Measurements from ENCODE around the gene CFAP161.
"Not testable (repeated sequence)": the region's sequence is repeated elsewhere in the genome, so short reads cannot be mapped to it uniquely, and the experiment has no call there.

The CFAP161 gene

GRCh38 chr15:81157939-81158223, 23.8 kb downstream of the CFAP161 start:
- no peak for DNase-seq

DNA sequence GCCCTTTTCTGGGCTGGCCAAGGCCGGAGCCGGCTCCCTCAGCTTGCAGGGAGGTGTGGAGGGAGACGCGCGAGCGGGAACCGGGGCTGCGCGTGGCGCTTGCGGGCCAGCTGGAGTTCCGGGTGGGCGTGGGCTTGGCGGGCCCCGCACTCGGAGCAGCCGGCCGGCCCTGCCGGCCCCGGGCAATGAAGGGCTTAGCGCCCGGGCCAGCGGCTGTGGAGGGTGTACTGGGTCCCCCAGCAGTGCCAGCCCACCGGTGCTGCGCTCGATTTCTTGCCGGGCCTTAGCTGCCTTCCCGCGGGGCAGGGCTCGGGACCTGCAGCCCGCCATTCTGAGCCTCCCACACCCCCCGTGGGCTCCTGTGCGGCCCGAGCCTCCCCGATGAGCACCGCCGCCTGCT, 24.5 kb downstream of the CFAP161 start:
- DNase-seq: not testable (repeated sequence)

GRCh38 chr15:81160312-81161159, 26.5 kb downstream of the CFAP161 start:
- no peak for DNase-seq

GRCh38 chr15:81161160-81161673, 27.1 kb downstream of the CFAP161 start:
- DNase-seq: peak in 2 of 4 experiments; percentile 15 to 36

DNA sequence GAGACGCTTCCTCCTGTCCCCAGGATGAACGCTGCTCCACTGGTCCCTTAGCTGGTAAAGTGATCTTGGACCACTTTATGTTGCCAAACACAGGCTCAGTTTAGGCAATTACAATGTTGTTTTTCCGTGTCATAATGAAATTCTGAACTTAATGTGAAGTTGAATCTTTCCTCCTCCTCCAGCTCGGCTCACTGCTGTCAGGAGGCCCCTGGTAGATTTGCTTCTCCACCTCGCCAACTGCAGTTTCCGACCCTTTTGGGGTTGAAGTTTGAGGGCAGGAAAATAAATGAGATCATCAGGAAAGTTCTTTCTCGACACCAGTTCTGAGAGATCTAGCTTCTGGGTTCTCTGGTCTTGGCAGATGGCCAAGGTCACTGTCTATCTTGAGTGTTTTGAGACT, 27.8 kb downstream of the CFAP161 start:
- DNase-seq: no peak

DNA sequence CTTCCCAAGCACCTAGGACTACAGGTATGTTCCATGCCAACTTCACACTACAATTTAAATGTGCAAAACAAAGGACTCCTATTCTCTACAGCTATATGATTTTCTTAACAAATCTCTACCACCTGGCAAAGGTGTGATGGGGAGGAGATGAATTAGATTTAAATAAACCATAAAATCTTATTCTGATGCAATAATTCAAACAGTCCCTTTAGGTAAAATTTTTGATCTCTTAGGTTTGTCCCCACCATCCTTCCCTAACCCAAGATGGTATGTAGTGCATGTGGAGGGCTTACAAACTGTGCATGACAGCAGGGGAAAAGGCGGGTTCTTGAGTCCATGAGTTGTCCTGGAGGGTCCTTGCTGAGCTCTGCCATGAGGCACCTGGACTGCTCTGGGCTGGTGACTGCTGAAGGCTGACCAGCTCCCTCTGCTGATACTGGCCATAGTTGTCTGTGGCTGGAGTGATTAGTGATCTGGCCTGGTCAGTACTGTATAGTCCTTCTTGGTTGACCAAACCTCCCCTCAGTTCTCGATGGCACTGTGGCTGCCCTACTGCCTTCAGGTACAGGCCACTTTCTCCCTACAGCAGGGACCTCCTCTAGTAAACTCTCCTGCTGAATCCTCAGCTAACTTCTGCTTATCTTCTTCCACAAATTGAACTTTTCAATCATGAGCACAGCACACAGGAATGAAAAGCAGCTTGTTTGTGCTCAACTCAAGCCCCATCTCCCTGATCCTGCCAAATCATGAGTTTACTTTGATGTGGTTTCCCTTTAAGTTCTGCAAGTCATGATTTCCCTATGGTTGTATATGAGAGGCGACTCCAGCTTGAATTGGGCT, 30.1 kb downstream of the CFAP161 start:
- no peak for DNase-seq

DNA sequence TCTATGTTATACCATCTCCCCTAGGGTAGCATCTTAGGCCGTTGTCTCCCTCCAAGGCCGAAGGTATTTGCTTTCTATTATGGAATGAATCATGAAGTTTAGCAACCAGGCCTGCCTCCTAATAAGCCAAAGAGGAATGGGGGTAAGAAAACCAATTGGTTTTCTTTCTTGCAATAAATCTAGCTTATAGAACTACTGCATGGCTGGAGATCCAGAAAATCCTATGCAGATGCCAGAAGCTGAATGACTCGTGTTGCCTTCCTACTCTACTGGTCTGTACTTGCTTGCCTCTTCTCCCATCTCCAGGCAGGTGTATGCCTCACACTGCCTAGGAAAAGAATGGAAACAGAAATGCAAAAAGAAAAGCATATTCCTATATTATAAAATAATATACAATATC, 31.5 kb downstream of the CFAP161 start:
- no peak for DNase-seq

- DNase-seq: no peak
Observed at GRCh38 chr15:81166636-81167305, 32.7 kb downstream of the CFAP161 start.

DNA sequence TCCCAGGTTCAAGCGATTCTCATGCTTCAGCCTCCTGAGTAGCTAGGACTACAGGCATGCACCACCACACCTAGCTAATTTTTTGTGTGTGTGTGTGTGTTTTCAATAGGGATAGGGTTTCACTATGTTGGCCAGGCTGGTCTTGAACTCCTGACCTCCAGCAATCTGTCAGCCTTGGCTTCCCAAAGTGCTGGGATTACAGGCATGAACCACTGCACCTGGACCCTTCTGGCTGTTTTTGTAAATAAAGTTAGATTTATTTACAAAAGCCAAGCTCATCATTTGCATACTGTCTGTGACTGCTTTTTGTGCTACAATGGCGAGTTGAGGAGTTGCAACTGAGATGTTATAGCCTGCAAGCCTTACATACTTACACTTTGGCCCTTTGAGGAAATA, 34.1 kb downstream of the CFAP161 start:
- DNase-seq: no peak

DNA sequence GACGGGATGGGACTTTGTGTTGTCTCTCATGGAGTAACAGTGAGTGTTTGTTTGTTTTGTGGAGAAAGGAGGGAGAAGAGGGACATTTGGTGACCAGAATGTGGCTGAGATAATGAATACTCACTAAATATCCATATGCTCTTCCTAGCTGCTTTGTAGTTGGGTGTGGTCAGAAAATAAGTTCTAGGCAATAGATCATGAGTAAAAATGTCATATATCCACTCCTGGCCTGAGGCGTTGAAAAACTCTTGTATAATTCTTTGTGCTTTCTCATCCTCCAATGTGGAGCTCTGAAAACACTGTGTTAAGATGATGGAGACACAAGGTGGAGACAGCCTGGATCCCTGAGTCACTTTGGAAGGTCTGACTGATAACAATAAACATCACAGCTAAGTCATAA, 34.6 kb downstream of the CFAP161 start:
- no peak for DNase-seq

DNA sequence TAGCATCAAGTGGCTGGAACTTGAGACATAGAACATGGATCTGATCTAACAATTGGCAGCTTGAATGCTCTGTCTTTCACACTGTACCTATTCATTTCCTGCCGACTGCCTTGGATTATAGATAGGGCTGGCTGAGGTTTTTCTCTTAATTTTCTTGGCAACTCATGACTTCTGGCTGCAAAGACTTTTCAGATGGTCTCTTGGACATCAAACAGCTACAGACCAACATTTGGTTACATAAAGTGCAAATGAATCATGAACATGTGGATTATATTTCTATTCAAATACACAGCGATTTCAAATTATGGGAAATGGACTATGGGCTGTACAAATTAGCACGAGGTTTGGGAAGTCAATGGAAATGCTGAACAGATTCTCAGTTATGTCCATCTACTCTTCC, 36.4 kb downstream of the CFAP161 start:
- DNase-seq: no peak

GRCh38 chr15:81171286-81171685, 37.2 kb downstream of the CFAP161 start:
- DNase-seq: no peak

GRCh38 chr15:81174125-81174791, 40.2 kb downstream of the CFAP161 start:
- DNase-seq: no peak

DNA sequence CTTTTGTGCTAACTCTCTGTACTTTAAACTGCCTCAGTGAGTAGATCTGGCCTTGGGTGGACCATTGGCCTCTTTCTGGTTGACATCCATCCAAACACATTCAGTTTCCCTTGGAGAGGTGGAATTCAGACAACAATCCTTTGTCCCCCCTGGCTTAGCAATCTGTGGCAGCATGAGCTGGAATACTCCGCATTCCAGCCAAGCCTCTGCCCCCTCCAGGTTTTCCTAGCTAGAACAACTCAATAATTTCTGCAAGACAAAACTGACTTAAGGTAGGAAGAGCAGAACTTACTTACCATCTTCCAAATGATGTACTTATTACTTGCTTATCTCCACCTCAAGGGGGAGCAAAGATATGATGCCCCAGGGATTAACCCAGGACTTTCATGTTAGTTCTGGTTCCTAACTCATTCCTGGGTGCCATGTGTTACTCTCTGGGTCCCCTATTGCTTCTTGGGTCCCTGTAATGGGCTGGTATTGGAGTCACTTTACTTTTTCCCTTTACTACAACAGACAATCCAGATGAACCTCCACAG, 40.8 kb downstream of the CFAP161 start:
- peak in 2 of 4 experiments; percentile 9 to 14 for DNase-seq

DNA sequence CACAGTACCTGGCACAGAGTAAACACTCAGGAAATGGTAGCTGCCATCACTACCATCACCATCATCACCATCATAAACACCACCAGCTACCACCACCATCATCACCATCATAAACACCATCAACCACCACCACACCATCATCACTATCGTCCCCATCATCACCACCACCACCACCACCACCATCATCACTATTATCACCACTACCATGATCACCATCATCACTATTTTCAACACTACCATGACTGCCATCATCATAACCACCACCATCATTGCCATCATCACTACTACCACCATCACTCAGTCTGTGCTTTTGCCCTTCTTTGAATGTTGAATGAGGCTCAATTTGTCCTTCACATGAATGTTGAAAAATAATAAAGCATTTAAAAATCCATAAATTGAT, 41.4 kb downstream of the CFAP161 start:
- no peak for DNase-seq

DNA sequence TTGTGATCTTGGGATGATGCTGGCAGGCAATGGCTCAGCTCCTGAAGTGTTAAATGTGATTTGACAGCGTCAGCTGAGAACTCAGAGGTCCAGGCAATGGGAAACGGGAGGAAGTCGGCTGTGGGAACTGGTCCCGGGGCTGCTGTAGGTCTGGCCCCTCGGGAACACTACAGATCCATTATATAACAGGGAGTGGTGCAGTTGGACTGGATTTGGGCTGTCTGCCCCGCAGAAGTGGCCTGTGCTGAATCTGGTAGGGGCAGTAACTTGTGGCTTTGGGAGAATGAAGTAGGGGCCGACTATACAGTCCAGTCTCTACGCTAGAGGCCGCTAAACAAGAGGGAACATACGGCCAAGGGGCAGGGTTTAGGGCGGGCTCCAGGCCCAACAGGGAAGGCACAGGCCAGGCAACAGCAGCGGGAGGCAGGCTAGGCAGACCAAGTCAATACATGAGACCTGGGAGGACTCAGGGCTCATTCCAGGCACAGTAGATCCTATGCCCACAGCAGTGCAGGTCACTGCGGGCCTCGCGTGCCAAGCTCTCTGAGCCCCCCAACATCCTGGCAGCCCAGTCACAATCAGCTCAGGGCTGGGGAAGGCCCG, 42.3 kb downstream of the CFAP161 start:
- no peak for DNase-seq

- no peak for DNase-seq
Observed at GRCh38 chr15:81178365-81178764, 44.3 kb downstream of the CFAP161 start.

DNA sequence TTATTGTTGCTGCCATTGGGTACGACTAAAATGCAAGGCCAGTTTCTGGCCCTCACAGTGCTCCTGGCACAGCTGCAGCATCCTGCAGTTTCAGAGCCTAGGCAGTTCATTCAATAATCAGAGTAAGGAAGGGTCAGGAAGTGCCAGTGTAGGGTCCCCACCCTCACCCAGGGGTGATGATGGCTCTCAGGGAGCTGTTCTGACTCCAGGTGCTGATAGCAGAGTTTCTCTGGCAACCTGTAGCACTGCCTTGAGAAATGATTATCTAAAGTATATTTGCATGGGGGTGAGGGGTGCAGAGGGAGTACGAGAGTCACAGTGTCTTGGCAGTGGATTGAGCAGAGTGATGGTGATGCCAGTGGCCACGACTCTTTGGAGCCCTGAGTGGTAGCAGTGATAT, 47.1 kb downstream of the CFAP161 start:
- no peak for DNase-seq

GRCh38 chr15:81182031-81182755, 48.1 kb downstream of the CFAP161 start:
- no peak for DNase-seq

- DNase-seq: peak; percentile 17 to 56 (median 46)
Observed at GRCh38 chr15:81182756-81183438, 48.8 kb downstream of the CFAP161 start.

DNA sequence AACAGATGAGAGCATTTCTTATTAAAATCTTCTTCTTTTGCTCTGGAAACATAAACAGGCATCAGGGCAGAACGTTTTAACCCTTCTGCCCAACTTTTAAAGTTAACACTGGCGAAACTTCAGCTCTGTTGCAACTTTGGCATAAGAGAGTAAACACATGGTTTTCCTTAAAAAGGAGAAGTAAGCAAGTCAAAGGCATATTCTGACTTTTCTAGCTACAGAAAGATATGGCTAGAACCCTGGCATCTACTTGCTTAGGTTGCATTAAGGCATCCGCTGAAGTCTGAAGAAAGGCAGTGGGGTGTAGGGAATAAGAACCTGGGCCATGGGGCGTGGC, 49.3 kb downstream of the CFAP161 start:
- DNase-seq: peak in 3 of 4 experiments; percentile 37 to 65 (median 52)
